Stimulated activated CD8-positive, alpha-beta memory T cell treated with anti-CD3 and anti-CD28 coated beads, Interleukin-4, amount 100 ng/mL, for 4 hours (primary cell): ENCODE results near the gene GPBP1.

Experiments
- DNase-seq, 2 donors: peaks; one replicate each; pipeline ENCODE4 v3.0.0-alpha.2; 2020; ENCODE audit warnings: low read depth in 2 of 2, low spot score in 1 of 2

Gene GPBP1

DNA sequence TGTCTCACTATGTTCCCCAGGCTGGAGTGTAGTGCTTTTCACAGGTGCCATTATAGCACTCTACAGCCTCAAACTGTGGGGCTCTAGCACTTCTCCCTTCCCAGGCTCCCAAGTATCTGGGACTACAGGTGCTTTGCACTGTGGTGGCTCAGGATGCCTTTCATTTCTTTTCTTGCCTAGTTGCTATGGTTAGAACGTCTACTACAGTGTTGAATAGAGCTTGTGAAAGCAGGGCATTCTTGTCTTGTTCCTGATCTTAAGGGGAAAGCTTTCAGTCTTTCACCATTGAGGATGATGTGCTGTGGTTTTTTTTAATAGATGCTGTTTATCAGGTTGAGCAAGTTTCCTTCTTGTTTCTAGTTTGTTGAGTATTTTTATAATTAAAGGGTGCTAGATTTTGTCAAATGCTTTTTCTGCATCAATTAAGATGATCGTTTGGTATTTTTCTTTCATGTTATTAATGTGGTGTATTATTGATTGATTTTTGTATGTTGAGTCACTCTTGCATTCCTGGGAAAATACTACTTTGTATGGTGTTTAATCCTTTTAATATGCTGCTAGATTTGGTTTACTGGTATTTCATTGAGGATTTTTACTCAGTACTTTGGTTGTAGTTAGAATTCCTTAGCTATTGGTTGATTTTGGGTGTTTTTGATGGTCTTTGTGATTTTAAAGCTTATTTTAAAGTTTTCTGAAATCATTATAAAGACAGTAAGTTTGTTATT is 35.6 kb downstream of the GPBP1 start:
- DNase-seq: no peak

DNA sequence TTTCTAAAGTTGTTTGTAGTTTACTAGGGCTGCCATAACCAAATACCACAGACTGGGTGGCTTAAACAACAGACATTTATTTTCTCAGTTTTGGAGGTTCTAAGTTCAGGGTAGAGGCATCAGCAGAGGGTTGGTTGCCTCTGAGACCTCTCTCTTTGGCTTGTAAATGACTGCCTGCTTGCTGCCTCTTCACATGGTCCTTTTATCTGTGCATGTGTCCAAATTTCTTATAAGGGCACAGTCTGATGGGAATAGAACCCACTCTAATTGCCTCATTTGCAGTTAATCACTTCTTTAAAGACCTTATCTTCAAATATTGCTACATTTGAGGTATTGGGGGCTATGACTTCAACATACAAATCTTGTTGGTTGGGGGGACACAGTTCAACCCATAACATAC is 36.8 kb downstream of the GPBP1 start:
- no peak for DNase-seq

DNA sequence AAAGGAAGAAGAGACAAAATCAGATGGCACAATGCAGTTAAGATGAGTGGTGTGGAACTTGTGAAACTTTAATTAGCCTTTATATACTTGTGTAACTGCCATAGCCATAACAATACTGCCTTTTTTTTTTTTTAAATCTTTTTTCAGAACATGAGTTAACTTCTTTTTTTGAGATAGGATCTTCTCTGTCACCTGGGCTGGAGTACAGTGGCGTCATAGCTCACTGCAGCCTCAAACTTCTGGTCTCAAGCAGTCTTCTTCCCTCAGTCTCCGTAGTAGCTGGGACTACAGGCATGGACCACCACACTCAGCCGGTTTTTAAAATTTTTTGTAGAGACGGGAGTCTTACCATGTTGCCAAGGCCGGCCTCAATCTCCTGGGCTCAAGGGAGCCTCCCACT is 37.2 kb downstream of the GPBP1 start:
- no peak for DNase-seq

DNA sequence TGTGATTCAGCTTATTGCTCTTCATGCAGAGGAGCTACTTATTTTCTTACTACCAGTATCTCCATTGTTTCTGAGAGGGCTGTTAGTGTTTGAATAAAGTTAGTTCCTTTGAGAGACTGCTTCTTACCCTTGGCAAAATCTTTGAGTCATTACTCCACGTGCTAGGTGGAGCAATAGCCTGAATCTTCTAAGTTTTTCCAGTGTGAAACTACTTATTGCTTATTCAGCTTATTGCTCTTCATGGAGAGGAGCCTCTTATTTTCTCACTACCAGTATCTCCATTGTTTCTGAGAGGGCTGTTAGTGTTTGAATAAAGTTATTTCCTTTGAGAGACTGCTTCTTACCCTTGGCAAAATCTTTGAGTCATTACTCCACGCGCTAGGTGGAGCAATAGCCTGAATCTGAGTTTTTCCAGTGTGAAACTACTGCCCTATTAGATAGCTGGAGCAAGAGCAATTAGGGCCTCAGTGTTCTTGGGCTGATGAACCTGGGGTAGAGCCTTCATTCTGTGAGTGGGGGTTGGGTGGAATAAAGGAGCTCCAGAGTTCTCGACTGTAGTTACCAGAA is 41.9 kb downstream of the GPBP1 start:
- no peak for DNase-seq

DNA sequence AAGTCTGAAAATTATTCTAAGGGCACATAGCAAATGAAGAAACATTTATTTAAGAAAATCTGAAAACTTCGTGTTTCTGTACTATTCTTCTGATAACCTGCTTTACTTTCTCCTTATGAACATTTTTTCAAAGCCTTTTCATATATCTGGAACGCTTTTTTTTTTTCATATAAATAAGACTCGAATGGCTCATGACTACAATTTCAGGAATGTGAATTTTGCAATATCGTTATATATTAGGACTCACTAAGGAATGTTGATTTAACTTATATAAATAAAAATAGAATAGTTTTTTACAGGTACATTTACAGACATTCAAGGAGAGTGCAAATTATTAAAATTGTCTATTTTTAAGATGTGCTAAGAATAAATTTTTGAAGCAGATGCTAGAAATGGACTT is 42.9 kb downstream of the GPBP1 start:
- DNase-seq: no peak

DNA sequence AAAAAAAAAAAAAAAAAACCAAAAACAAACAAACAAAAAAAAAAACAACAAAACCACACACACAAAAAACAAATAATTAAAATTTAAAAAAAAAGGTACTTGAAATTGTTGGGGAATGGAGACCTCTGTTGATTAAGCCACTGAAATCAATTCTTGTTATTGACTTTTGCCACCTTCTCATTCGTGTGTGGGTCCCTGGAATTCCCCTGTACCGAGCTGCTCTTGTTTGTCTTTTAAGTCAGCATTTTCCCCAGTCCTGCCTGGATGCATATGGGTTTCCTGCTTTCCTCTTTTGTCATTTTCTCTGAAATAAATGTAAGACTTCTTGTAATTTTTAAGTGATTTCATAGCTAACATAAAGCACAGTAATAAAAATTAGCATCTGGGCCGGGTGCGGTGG is 45.5 kb downstream of the GPBP1 start:
- DNase-seq: no peak

DNA sequence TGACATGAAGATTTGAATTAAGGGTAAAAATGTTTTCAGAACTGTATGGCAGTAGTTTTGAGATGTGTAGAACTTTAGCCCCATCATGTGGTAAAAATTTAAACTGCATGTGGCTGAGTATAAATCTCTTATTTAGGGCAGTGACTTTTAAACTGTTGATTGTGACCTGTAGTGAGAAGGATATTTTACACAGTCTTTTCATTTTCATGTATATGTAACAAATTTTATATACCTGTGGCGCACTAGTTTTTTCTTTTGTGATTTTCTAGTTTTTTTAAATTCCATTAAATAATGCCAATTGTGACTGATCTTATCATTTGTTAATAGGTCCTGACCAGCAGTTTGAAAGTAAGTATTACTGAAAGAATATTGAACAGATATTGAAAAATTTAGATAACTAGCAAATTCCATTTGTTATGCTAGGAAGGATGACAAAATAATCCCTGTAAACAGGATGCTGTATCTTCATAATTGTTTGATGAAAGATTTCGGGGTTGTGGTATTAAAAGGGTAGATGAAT is 47.2 kb downstream of the GPBP1 start:
- no peak for DNase-seq

DNA sequence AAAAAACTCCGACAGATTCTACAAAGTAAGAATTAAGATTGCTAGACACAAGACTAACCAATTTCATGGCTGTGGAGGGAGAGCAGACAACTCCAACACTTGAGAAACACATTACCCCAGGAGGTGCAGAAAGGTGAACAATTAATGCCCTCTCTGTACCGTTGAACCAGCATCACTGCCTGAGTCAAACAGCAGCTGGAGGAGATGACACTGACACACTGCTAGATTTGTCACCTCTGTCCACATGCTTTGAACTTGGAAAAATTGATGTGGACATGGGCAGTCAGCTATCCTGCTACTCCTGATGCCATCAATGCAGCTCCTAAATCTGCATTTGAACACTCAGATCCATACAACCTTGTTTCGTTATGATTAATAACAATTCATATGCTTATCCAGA is 51.7 kb downstream of the GPBP1 start:
- DNase-seq: no peak

DNA sequence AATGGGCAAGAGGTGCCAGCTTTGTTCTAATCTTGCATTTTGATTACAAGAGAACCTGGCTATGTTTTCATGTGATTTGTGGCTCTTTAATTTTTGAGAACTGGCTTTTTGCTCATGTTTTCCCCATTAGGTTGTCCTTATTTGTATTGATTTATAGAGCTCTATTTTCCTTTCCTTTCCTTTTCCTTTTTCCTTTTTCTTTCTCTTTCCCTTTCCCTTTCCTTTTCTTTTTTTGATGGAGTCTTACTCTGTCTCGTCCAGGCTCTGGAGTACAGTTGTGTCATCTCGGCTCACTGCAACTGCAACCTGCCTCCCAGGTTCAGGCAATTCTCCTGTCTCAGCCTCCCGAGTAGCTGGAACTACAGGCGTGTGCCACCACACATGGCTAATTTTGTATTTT is 55.5 kb downstream of the GPBP1 start:
- DNase-seq: no peak

DNA sequence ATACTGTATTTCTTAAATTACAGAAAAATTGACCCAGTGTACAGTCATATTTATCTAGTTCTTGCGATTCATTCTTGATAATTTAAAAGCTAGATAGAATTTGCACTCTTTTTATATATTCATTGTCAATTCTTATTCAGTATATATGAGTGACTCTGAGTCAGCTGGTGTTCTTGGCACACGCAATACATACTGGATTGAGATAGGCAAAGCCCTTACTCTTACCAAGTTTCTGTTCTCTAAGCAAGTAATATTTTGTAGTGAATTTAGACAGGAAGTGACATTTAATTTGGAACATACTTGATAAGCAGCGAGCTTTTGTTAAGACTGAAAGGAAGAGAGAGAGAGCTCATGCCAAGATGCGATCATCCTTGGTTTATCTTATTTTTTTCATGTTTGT is 57.7 kb downstream of the GPBP1 start:
- DNase-seq: no peak

DNA sequence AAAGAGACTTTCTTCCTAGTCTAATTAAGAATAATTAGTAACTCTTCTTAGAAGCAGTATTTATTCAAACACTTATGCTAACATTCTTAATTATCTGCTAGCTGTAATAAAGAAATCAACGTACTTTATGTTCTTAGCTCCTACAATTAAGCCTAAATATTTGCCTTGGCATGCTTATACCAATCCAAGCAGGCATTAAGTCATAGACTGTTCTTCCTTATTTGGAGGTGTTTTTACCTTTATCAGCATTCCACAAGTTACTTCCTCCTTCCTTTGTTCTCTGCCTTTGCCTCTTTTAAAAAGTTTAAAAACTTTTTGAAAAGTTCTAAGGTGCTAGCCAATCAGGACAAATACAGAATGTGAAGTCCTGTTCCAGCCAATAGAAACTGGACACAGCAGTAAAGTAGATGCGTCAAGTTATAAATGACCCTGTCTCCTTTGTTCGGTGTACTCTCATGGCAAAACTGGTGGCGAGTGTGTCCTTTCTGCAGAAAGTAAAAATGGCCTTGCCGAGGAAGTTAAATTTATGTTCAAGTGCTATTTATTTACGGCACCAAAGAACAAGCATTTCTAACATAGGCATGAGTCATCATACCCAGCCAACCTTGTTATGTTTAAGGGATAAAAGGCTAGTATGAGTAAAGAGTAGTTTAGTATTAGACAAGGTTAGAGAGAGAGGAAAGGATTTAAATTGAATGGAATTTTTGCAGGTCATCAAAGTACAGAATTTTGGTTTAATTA is 58.6 kb downstream of the GPBP1 start:
- no peak for DNase-seq

DNA sequence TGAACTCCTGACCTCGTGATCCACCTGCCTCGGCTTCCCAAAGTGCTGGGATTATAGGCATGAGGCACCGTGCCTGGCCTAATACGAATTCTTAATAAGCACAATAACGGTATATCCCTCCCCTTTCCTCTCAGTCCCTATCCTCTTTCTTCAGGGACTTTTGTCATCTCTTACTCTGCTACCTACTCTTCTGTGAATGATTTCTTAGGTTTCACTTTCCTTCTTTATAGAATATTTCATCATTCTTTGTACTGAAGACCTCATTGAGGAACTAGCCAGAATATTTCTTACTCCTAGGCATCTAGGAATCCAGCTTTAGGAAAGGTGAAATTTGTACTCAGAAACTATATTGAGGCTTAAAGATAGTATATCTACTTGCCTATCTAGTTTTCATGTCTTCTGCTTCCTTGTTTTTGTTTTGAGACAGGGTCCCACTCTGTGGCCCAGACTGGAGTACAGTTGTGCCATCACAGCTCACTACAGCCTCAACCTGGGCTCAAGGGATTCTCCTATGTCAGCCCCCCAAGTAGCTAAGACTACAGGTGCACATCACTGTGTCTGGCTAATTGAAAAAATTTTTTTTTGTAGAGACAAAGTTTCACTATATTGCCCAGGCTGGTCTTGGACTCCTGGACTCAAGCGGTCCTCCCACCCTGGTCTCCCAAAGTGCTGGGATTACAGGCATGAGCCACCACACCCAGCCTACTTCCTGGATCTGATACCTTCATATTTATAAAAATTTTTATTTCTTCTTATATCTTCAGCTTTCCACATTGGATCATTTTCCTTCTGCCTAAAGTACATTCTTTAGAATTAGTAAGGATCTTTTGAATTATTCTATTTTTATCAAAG is 69.7 kb downstream of the GPBP1 start:
- DNase-seq: no peak

DNA sequence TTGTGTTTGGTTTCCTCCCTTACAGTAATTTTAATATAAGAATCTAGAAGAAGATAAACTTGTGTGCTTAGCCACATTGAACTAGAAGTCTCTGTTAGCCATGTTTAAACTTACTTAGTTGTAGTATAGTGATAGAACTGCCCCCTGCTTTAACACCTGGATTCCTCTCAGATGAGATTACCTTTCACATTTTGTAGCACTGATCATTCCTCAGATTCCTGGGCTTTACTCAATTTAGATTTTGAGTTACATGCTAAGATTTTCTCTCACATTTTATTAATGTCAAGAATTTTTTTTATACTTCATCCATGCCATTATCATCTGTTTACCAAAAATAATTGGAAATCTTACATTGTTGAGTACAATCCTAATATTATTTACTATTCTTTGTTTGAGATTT is 70.5 kb downstream of the GPBP1 start:
- no peak for DNase-seq

DNA sequence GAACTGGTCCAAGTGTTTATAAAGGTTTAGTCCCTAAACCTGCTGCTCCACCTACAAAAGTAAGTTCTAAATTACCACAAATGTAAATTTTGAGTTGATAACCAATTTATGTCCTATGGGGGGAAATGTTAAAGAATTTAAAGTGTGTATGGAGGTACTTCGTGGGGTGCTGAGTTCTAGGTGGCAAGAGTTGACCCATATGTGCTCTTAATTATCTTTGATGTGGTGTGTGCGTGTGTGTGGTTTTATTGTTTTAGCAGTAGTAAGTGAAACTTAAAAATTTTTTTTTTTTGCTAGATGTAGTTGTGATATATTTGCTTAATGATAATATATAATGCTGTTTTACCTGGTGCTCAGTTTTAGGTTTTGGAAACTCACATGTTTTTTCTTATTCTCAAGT is 72.6 kb downstream of the GPBP1 start:
- no peak for DNase-seq

DNA sequence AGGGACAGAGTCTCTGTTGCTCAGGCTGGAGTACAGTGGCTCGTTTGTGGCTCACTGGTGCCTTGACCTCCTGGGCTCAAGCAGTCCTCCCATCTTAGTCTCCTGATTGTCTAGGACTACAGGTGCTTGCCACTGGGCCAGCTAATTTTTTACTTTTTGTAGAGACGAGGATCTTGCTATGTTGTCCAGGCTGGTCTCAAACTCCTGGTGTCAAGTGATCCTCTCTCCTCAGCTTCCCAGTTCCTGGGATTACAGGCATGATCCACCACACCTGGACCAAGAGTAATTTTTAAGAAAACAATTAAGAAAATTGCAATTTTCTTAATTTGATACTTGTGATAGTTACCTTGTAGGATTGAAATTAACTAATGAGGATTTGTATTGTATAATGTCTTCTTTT is 73.9 kb downstream of the GPBP1 start:
- DNase-seq: no peak

DNA sequence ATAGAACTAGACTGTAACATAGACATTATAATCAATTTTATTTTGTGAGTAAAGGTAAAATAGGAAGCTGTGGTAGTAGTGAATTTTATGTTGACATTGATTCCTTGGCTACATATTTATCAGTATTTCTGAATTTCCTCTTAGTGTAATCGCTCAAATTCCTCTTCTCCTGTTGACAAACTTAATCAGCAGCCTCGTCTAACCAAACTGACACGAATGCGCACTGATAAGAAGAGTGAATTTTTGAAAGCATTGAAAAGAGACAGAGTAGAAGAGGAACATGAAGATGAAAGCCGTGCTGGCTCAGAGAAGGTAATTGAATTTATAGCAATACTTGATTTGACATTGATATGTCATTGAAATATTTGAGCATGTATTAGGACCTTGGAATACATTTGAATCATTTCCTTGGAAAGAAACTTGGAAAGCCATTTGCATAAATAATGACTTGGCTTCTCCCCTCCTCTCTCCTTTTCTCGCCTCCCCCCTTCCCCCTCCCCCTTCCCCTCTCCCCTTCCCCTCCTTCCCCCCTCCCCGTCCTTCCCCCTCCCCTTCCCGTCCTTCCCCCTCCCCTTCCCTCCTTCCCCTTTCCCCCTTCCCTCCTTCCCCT is 75.5 kb downstream of the GPBP1 start:
- DNase-seq: no peak

DNA sequence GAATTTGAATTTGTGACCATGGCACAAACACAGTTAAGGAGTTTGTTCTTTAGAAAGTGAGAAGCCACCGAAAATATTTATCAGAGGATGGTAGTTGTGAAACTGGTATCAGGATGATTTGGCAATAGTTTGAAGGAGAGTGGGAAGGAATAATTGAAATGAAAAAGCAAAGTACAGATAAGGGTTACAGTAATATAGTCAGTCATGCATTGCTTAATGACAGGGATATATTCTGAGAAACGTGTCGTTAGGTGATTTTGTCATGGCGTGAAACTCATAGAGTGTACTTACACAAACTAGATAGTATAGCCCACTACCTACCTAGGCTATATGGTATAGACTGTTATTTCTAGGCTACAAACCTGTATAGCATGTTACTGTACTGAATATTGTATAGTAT is 84.2 kb downstream of the GPBP1 start:
- no peak for DNase-seq

DNA sequence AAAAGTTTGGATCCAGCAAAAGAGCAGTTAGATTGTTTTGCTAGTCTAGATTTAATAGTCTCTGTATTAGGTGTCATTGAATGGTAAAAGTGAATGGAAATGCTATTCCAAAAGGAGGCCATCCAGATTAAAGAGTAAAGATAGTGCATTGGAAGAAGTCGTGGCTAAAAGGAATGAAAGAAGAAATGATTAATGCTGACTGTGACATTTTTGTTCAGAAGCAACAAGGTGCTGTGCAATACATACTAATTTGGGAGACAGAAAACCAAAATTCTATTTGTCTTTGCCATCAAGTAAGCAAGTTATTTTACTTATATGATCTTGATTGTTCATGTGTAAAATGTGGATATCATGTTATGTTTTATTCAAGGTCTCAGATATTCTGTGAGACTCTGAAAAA is 85.1 kb downstream of the GPBP1 start:
- DNase-seq: no peak

DNA sequence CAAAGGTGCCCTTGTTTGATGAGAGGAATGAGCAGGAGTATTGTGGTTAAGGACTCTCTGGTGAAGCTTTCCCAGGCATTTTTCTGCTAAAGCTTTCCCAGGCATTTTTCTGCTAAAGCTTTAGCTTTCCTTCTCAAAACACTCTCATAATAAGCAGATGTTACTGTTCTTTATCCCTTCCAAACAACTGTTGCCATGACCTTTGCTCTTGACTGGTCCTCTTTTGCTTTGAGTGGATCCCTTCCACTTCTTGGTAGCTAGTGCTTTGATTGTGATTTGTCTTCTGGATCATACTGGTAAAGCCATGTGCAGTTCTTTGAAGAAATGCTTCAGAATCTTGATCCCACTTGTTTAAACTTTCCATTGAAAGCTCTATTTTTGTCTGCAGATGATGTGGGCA is 85.8 kb downstream of the GPBP1 start:
- DNase-seq: no peak

DNA sequence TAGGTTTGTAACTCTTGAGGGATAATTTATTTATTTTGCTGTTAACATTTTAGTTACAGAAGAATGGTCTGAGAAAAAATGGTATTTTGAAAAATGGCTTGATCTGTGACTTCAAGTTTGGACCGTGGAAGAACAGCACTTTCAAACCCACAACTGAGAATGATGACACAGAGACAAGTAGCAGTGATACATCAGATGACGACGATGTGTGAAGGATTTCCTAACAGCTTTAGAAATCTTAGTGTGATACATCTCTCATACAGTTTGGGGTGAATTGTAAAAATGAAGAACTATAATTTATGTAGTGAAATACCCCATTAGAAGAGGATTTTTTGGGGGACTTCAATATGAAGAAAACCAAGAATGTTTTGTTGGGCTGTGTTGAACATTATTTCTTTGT is 88.7 kb downstream of the GPBP1 start:
- no peak for DNase-seq

DNA sequence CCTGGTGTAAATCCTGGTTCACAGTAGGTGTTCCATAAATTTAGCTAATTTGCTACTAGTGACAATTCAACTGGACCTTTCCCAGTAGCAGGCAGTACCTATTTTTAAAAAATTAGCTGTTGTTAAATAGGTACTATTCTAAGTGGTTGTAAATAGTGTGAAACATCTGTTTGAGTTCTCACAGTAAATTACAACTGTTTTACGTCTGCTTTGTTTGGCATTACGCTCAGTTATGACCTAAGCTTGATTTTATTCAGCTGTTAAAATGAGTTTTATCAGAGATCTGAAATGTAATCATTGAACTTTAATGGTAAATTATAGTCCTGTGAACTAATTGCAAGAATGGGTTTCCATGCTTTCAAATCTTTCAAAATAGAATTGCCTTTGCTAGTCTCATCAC is 93.9 kb downstream of the GPBP1 start:
- no peak for DNase-seq
